Esophagus muscularis mucosa (tissue), 3 donors: ENCODE data around the gene NRAP.

Source experiments
- POLR2A ChIP-seq: fragments of 450-650 bp; IDR thresholded peaks from one replicate; pipeline ENCODE4 v1.6.1; 2017; ENCODE audit warnings: antibody characterized with exemption, moderate library complexity, mild to moderate bottlenecking, low read depth
- TF ChIP-seq, protein P1 (sequence below), 3 experiments: fragments of 200-600 bp in 2 of 3; fragments of 450-650 bp in 1 of 3; sonication (generic) in 2 of 3; IDR thresholded peaks; one replicate each; pipeline ENCODE4 v1.5.1; 2017 to 2019; ENCODE audit warnings: antibody characterized with exemption in 3 of 3, mild to moderate bottlenecking in 2 of 3, moderate library complexity in 1 of 3

GRCh38 chr10:113666682-113667252 is 2.9 kb upstream of the NRAP start:
- TF ChIP-seq, protein P1, sequence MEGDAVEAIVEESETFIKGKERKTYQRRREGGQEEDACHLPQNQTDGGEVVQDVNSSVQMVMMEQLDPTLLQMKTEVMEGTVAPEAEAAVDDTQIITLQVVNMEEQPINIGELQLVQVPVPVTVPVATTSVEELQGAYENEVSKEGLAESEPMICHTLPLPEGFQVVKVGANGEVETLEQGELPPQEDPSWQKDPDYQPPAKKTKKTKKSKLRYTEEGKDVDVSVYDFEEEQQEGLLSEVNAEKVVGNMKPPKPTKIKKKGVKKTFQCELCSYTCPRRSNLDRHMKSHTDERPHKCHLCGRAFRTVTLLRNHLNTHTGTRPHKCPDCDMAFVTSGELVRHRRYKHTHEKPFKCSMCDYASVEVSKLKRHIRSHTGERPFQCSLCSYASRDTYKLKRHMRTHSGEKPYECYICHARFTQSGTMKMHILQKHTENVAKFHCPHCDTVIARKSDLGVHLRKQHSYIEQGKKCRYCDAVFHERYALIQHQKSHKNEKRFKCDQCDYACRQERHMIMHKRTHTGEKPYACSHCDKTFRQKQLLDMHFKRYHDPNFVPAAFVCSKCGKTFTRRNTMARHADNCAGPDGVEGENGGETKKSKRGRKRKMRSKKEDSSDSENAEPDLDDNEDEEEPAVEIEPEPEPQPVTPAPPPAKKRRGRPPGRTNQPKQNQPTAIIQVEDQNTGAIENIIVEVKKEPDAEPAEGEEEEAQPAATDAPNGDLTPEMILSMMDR (IDR thresholded peaks at IDR 0.05), result no peak
- no peak for TF ChIP-seq POLR2A
